Bronchial epithelial cell (primary cell): ENCODE results near the gene PRDM8. TPM values are rescaled to one million over a fixed set of nuclear protein-coding genes. Genes with fewer than 3 reads are reported as not detected.

ENCODE experiments used
- DNase-seq: peaks from one replicate; pipeline ENCODE4 v3.0.0-alpha.2; 2010; ENCODE audit warnings: low read depth
- FAIRE-seq: peaks from 2 replicates; lab custom pipeline; 2011; peaks lifted over from hg19 to GRCh38; lab: Jason Lieb, UNC
- H3K27me3 ChIP-seq: 2 replicates; pipeline ENCODE4 v1.5.1; 2011; ENCODE audit warnings: low read length; ENCODE audit not compliant: control insufficient read depth, insufficient read depth
- H3K36me3 ChIP-seq: 2 replicates; pipeline ENCODE4 v1.5.1; 2011; ENCODE audit warnings: low read length; ENCODE audit not compliant: control insufficient read depth, insufficient read depth
- H3K4me3 ChIP-seq: 2 replicates; pipeline ENCODE4 v1.5.1; 2011; ENCODE audit warnings: mild to moderate bottlenecking, low read depth, low read length, control low read depth
- CTCF ChIP-seq: IDR thresholded peaks from 2 replicates; pipeline ENCODE4 v1.5.1; 2011; ENCODE audit warnings: mild to moderate bottlenecking, moderate library complexity, low read length, control low read depth, inconsistent platforms; ENCODE audit not compliant: insufficient read depth, severe bottlenecking
- total RNA-seq: library from RNA; depleted of rRNA; stranded (reverse); fragments of >200 nt; gene quantifications from 2 replicates; pipeline ENCODE4 v1.2.1, GENCODE V29; 2014

The PRDM8 gene
- total RNA-seq, 1 donor from 2014 or later: 0.53 TPM

GRCh38 chr4:80204433-80205011 lies 7.2 kb downstream of the PRDM8 start:
- DNase-seq (no peak), FAIRE-seq (no peak)
- Histone ChIP-seq H3K4me3 (no peak overlapping the region), H3K27me3 (no peaks in the 10 kb centered on the region), H3K36me3 (no peaks in the 10 kb centered on the region)
- no peak for TF ChIP-seq CTCF

GRCh38 chr4:80206111-80206510 lies 8.8 kb downstream of the PRDM8 start:
- no peak for FAIRE-seq
- H3K4me3 ChIP-seq: no peak overlapping the region

GRCh38 chr4:80206521-80207171 lies 9.3 kb downstream of the PRDM8 start:
- DNase-seq: no peak
- H3K27me3 ChIP-seq: no peaks in the 10 kb centered on the region

More at GRCh38 chr4:80206111-80206510, 8.8 kb downstream of the PRDM8 start:
- no peak for TF ChIP-seq CTCF
- no peak for DNase-seq
- Histone ChIP-seq H3K27me3 (no peaks in the 10 kb centered on the region), H3K36me3 (no peaks in the 10 kb centered on the region)

GRCh38 chr4:80207172-80207583 lies 9.9 kb downstream of the PRDM8 start:
- DNase-seq (no peak), FAIRE-seq (no peak)
- no peaks in the 10 kb centered on the region for H3K36me3 ChIP-seq
- no peak overlapping the region for H3K4me3 ChIP-seq
- no peak for TF ChIP-seq CTCF
- no peaks in the 10 kb centered on the region for H3K27me3 ChIP-seq

More at GRCh38 chr4:80206521-80207171, 9.3 kb downstream of the PRDM8 start:
- Histone ChIP-seq H3K4me3 (no peak overlapping the region), H3K36me3 (no peaks in the 10 kb centered on the region)
- FAIRE-seq: peak; percentile 36
- no peak for TF ChIP-seq CTCF

GRCh38 chr4:80207664-80208063 lies 10.4 kb downstream of the PRDM8 start:
- no peak for TF ChIP-seq CTCF
- FAIRE-seq (no peak), DNase-seq (no peak)
- Histone ChIP-seq H3K4me3 (no peak overlapping the region), H3K36me3 (no peaks in the 10 kb centered on the region), H3K27me3 (no peaks in the 10 kb centered on the region)
